Measurements from ENCODE around the gene NRAS.

DNA sequence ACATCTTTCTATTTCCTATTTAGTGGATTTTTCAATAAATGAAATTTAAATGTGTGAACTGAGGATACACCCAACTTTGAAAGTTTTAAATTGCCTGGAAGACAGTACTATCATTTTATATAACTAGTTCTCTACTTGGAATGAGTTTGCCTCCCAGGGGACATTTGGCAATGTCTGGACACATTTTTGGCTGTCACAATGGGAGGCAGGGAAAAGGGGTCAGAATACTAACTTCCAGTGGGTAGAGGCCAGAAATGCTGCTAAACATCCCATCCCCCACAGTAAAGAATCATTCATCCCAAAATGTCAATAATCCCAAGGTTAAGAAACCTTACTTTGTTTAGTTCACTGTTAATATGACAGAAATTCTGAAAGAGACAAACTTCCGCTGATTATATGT is 13.2 kb upstream of the NRAS start:
- TF ChIP-seq, protein P1, sequence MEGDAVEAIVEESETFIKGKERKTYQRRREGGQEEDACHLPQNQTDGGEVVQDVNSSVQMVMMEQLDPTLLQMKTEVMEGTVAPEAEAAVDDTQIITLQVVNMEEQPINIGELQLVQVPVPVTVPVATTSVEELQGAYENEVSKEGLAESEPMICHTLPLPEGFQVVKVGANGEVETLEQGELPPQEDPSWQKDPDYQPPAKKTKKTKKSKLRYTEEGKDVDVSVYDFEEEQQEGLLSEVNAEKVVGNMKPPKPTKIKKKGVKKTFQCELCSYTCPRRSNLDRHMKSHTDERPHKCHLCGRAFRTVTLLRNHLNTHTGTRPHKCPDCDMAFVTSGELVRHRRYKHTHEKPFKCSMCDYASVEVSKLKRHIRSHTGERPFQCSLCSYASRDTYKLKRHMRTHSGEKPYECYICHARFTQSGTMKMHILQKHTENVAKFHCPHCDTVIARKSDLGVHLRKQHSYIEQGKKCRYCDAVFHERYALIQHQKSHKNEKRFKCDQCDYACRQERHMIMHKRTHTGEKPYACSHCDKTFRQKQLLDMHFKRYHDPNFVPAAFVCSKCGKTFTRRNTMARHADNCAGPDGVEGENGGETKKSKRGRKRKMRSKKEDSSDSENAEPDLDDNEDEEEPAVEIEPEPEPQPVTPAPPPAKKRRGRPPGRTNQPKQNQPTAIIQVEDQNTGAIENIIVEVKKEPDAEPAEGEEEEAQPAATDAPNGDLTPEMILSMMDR (IDR thresholded peaks at IDR 0.05; ENCODE audit: borderline replicate concordance, extremely low read depth, low read length, poor library complexity, severe bottlenecking), result no peak
- no peak for TF ChIP-seq EZH2 (IDR thresholded peaks at IDR 0.05; ENCODE audit: borderline replicate concordance, low read depth, low read length, severe bottlenecking)

All from DND-41 (cell line).